ENCODE results near the gene FPGS.
"Not testable (repeated sequence)": the region's sequence is repeated elsewhere in the genome, so short reads cannot be mapped to it uniquely, and the experiment has no call there.

Gene FPGS

GRCh38 chr9:127770905-127771569, 31.6 kb upstream of the FPGS start:
- FAIRE-seq (peak; percentile 93), DNase-seq (ENCODE audit: extremely low spot score, insufficient read length, low read depth) (peak; percentile 82)

- DNase-seq (ENCODE audit: extremely low spot score, insufficient read length, low read depth) (no peak), FAIRE-seq (no peak)
Observed at GRCh38 chr9:127771570-127772189, 31.0 kb upstream of the FPGS start.

- FAIRE-seq (no peak), DNase-seq (ENCODE audit: extremely low spot score, insufficient read length, low read depth) (no peak)
Observed at GRCh38 chr9:127772603-127773002, 30.1 kb upstream of the FPGS start.

- no peak for DNase-seq (ENCODE audit: extremely low spot score, insufficient read length, low read depth)
- no peak for FAIRE-seq
Observed at GRCh38 chr9:127773272-127773671, 29.4 kb upstream of the FPGS start.

- FAIRE-seq, result no peak
- DNase-seq (ENCODE audit: extremely low spot score, insufficient read length, low read depth), result no peak
Observed at GRCh38 chr9:127773981-127774380, 28.7 kb upstream of the FPGS start.

GRCh38 chr9:127776195-127776923, 26.3 kb upstream of the FPGS start:
- DNase-seq (ENCODE audit: extremely low spot score, insufficient read length, low read depth), result peak; percentile 58
- peak; percentile 81 for FAIRE-seq

GRCh38 chr9:127776924-127777289, 25.8 kb upstream of the FPGS start:
- DNase-seq (ENCODE audit: extremely low spot score, insufficient read length, low read depth) (no peak), FAIRE-seq (peak; percentile 45)

- FAIRE-seq (no peak), DNase-seq (ENCODE audit: extremely low spot score, insufficient read length, low read depth) (no peak)
Observed at GRCh38 chr9:127777368-127777980, 25.2 kb upstream of the FPGS start.

- DNase-seq (ENCODE audit: extremely low spot score, insufficient read length, low read depth), result no peak
- FAIRE-seq, result peak; percentile 62
Observed at GRCh38 chr9:127778280-127779135, 24.2 kb upstream of the FPGS start, which contains the start of gene SH2D3C. TSS of gene SH2D3C (minus strand) at chr9:127778666. CDS start at chr9:127778627, 39 bp downstream.

GRCh38 chr9:127779136-127779981, 23.3 kb upstream of the FPGS start:
- FAIRE-seq (peak; percentile 90), DNase-seq (ENCODE audit: extremely low spot score, insufficient read length, low read depth) (no peak)

GRCh38 chr9:127780126-127780885, 22.4 kb upstream of the FPGS start:
- no peak for DNase-seq (ENCODE audit: extremely low spot score, insufficient read length, low read depth)
- FAIRE-seq, result no peak

GRCh38 chr9:127780909-127781308, 21.8 kb upstream of the FPGS start:
- not testable (repeated sequence) for DNase-seq (ENCODE audit: extremely low spot score, insufficient read length, low read depth); FAIRE-seq

- DNase-seq (ENCODE audit: extremely low spot score, insufficient read length, low read depth) (no peak), FAIRE-seq (no peak)
Observed at GRCh38 chr9:127781806-127782205, 20.9 kb upstream of the FPGS start.

- FAIRE-seq (peak; percentile 85), DNase-seq (ENCODE audit: extremely low spot score, insufficient read length, low read depth) (no peak)
Observed at GRCh38 chr9:127783111-127784008, 19.3 kb upstream of the FPGS start.

GRCh38 chr9:127785023-127785932, 17.4 kb upstream of the FPGS start:
- peak; percentile 72 for FAIRE-seq
- DNase-seq (ENCODE audit: extremely low spot score, insufficient read length, low read depth), result peak; percentile 68

Measured in GM18507 (cell line).